Left forelimb (tissue), 1 donor: ENCODE data around the gene MS4A14.
"Not testable (repeated sequence)": the region's sequence is repeated elsewhere in the genome, so short reads cannot be mapped to it uniquely, and the experiment has no call there.

ENCODE experiments used
- DNase-seq: peaks from one replicate; pipeline ENCODE4 v3.0.0-alpha.2; 2018; ENCODE audit warnings: low spot score

The MS4A14 gene

GRCh38 chr11:60390419-60390818 is 5.8 kb upstream of the MS4A14 start:
- no peak for DNase-seq

- no peak for DNase-seq
Measured at GRCh38 chr11:60392361-60392760, 3.9 kb upstream of the MS4A14 start.

GRCh38 chr11:60393016-60393415 is 3.2 kb upstream of the MS4A14 start:
- DNase-seq = no peak

- DNase-seq = no peak
Measured at GRCh38 chr11:60394666-60395380, 1.4 kb upstream of the MS4A14 start.

GRCh38 chr11:60396799-60397198 is 540 bp downstream of the MS4A14 start:
- no peak for DNase-seq

- no peak for DNase-seq
Measured at GRCh38 chr11:60420015-60420414, 23.8 kb downstream of the MS4A14 start.

GRCh38 chr11:60422609-60423008 is 26.4 kb downstream of the MS4A14 start:
- no peak for DNase-seq

GRCh38 chr11:60428517-60428916 is 32.3 kb downstream of the MS4A14 start:
- no peak for DNase-seq

- no peak for DNase-seq
Measured at GRCh38 chr11:60429272-60429671, 33.0 kb downstream of the MS4A14 start, which contains the start of gene MS4A5. Gene MS4A5 (plus strand): TSS chr11:60429572. CDS start chr11:60429675, 103 bp downstream.

GRCh38 chr11:60431251-60431650 is 35.0 kb downstream of the MS4A14 start:
- no peak for DNase-seq

GRCh38 chr11:60433401-60433800 is 37.1 kb downstream of the MS4A14 start:
- no peak for DNase-seq

GRCh38 chr11:60447070-60447469 is 50.8 kb downstream of the MS4A14 start:
- DNase-seq = no peak

GRCh38 chr11:60447846-60448245 is 51.6 kb downstream of the MS4A14 start:
- DNase-seq = no peak

GRCh38 chr11:60451185-60451584 is 54.9 kb downstream of the MS4A14 start:
- not testable (repeated sequence) for DNase-seq

GRCh38 chr11:60454212-60454611 is 58.0 kb downstream of the MS4A14 start:
- no peak for DNase-seq

- DNase-seq = no peak
Measured at GRCh38 chr11:60455531-60456042, 59.3 kb downstream of the MS4A14 start, which contains the start of gene MS4A1. Gene MS4A1 (plus strand): TSS chr11:60455847. CDS start chr11:60462375, 6,528 bp downstream.

GRCh38 chr11:60457576-60457975 is 61.3 kb downstream of the MS4A14 start:
- no peak for DNase-seq

GRCh38 chr11:60459345-60459744 is 63.1 kb downstream of the MS4A14 start:
- no peak for DNase-seq
